ENCODE results near the gene ACOT7.

The ACOT7 gene

GRCh38 chr1:6302568-6302967 is 91.0 kb downstream of the ACOT7 start:
- TF ChIP-seq CTCF (IDR thresholded peaks at IDR 0.05; ENCODE audit: unreplicated experiment in 3 of 3): no peak
- Mint-ChIP-seq H3K9me3 (peaks cover 5% of the 10 kb centered on the region), H3K27me3 (ENCODE audit: low read depth) (peaks cover 9% of the 10 kb centered on the region), H3K4me1 (peaks cover 41% of the 10 kb centered on the region), H3K27ac (peak overlapping the region in 1 of 3 experiments; percentile 30), H3K36me3 (ENCODE audit: low read depth) (peaks cover 29% of the 10 kb centered on the region), H3K4me3 (no peak overlapping the region)

DNA sequence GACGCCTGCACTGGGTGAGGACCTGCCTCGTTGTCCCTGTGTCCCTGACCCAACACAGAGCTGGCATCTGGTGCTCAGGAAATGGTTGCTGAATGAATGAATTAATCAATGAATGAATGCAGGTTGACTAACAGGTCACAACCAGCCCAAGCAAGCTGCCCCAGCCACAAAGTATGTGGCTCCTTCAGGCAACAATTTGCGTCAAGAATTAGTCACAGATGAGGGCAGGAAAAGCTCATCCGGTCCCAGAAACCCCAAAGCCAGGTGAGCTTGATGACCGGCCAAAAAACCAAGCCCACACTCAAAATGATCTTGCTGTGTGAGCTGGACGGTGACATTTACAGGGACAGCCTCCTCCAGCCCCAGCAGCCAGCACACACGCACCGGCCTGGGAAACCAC is 92.0 kb downstream of the ACOT7 start:
- TF ChIP-seq CTCF (IDR thresholded peaks at IDR 0.05; ENCODE audit: unreplicated experiment in 3 of 3): no peak
- Mint-ChIP-seq H3K27me3 (ENCODE audit: low read depth) (peaks cover 9% of the 10 kb centered on the region), H3K4me1 (peaks cover 41% of the 10 kb centered on the region), H3K9me3 (peaks cover 3% of the 10 kb centered on the region), H3K27ac (no peak overlapping the region), H3K4me3 (no peak overlapping the region), H3K36me3 (ENCODE audit: low read depth) (peaks cover 23% of the 10 kb centered on the region)

DNA sequence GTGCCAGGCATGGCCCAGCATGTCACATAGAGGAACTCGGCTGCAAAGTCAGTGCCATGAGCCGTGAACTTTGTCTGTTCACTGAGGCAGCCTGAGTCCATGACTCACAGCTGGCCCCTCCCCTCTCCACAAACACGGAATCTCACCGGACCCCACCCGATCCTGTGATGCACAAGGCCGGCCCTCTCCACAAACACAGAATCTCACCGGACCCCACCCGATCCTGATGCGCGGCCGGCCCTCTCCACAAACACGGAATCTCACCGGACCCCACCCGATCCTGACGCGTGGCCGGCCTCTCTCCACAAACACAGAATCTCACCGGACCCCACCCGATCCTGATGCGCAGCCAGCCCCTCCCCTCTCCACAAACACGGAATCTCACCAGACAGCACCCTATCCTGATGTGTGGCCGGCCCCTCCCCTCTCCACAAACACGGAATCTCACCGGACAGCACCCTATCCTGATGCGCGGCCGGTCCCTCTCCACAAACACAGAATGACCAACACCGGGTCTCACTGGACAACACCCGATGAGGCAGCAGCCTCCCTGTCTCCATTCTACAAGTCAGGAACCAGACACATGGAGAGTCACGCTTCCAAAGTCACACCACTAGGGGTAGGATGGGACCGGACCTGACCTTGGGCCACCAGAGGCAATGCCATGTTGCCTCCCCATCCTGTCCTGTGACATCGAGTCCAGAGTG is 93.1 kb downstream of the ACOT7 start:
- Mint-ChIP-seq H3K4me1 (peaks cover 41% of the 10 kb centered on the region), H3K4me3 (peak overlapping the region in 1 of 3 experiments; percentile 1), H3K36me3 (ENCODE audit: low read depth) (peaks cover 20% of the 10 kb centered on the region), H3K27me3 (ENCODE audit: low read depth) (peaks cover 9% of the 10 kb centered on the region), H3K27ac (peak overlapping the region in 2 of 3 experiments; percentile 2 to 20), H3K9me3 (peaks cover 3% of the 10 kb centered on the region)
- TF ChIP-seq CTCF (IDR thresholded peaks at IDR 0.05; ENCODE audit: unreplicated experiment in 3 of 3): no peak

DNA sequence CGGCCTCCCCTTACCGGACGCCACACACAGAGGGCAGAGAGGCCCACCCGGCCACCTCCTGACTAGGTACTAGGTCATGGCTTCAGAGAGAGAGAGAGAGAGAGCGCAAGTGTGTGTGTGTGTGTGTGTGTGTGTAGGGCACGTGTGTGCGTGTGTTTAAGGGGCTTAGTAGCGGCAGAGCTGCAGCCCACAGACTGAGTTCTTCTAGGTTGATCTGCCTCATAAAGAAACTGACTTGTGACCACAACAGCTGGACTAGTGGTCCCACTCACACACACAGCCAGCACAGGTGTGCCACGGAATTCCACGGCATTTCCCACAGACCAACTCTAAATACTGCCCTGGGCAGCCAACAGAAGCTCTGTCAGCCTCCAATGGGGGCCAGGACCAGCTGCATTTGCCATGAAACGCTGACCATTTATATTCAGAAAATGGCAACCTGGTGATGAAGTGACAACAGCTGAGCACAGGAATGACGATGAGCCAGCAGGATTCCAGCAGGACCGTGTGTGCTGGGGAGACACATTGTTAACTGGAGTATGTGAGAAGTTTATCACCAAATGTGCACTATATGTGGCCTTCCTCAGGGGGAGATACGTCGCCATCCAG is 93.9 kb downstream of the ACOT7 start:
- Mint-ChIP-seq H3K36me3 (ENCODE audit: low read depth) (peaks cover 20% of the 10 kb centered on the region), H3K4me1 (peaks cover 41% of the 10 kb centered on the region), H3K27ac (peak overlapping the region; percentile 2 to 34 (median 34)), H3K4me3 (peak overlapping the region in 1 of 3 experiments; percentile 44), H3K27me3 (ENCODE audit: low read depth) (peaks cover 9% of the 10 kb centered on the region), H3K9me3 (peaks cover 3% of the 10 kb centered on the region)
- no peak for TF ChIP-seq CTCF (IDR thresholded peaks at IDR 0.05; ENCODE audit: unreplicated experiment in 3 of 3)

GRCh38 chr1:6298940-6299465 is 94.6 kb downstream of the ACOT7 start:
- H3K4me1 Mint-ChIP-seq: peaks cover 41% of the 10 kb centered on the region
- peaks cover 3% of the 10 kb centered on the region for H3K9me3 Mint-ChIP-seq
- peaks cover 19% of the 10 kb centered on the region for H3K36me3 Mint-ChIP-seq (ENCODE audit: low read depth)
- peak overlapping the region; percentile 2 to 34 (median 27) for H3K27ac Mint-ChIP-seq
- no peak for TF ChIP-seq CTCF (IDR thresholded peaks at IDR 0.05; ENCODE audit: unreplicated experiment in 3 of 3)
- H3K27me3 Mint-ChIP-seq (ENCODE audit: low read depth): peaks cover 9% of the 10 kb centered on the region
- no peak overlapping the region for H3K4me3 Mint-ChIP-seq
